MM.1S (cell line): ENCODE data around the gene NEMP1.
"Not testable (repeated sequence)": the region's sequence is repeated elsewhere in the genome, so short reads cannot be mapped to it uniquely, and the experiment has no call there.

Experiments used
- DNase-seq: peaks from one replicate; pipeline ENCODE4 v3.0.0-alpha.2; 2015
- H2AFZ ChIP-seq: fragments of 300-600 bp; sonication (generic); 2 replicates; pipeline ENCODE4 v1.6.0; 2016; ENCODE audit warnings: antibody characterized with exemption, low read length
- H3F3A ChIP-seq: fragments of 300-600 bp; sonication (generic); 2 replicates; pipeline ENCODE4 v1.6.1; 2016; ENCODE audit warnings: mild to moderate bottlenecking, antibody characterized with exemption, low read length, moderate library complexity, mixed read lengths; ENCODE audit not compliant: insufficient read depth
- H3K27ac ChIP-seq: fragments of 300-600 bp; sonication (generic); 2 replicates; pipeline ENCODE4 v1.5.1; 2016; ENCODE audit warnings: mild to moderate bottlenecking, low read length
- H3K27me3 ChIP-seq: fragments of 300-600 bp; sonication (generic); replicated peaks from 2 replicates; pipeline ENCODE4 v1.6.0; 2016; ENCODE audit warnings: low read length; ENCODE audit not compliant: insufficient read depth
- H3K36me3 ChIP-seq: fragments of 300-600 bp; sonication (generic); replicated peaks from 2 replicates; pipeline ENCODE4 v1.6.1; 2016; ENCODE audit warnings: mild to moderate bottlenecking, low read length, mixed read lengths; ENCODE audit not compliant: insufficient read depth
- H3K4me1 ChIP-seq: fragments of 300-600 bp; sonication (generic); 2 replicates; pipeline ENCODE4 v1.6.1; 2016; ENCODE audit warnings: low read length, mixed read lengths
- H3K4me2 ChIP-seq: fragments of 300-600 bp; sonication (generic); 2 replicates; pipeline ENCODE4 v1.6.0; 2016; ENCODE audit warnings: low read depth, low read length
- H3K4me3 ChIP-seq: fragments of 300-600 bp; sonication (generic); 2 replicates; pipeline ENCODE4 v1.5.1; 2016; ENCODE audit warnings: low read length, mixed read lengths
- H3K79me2 ChIP-seq: fragments of 300-600 bp; sonication (generic); 2 replicates; pipeline ENCODE4 v1.6.1; 2016; ENCODE audit warnings: mixed run types, low read length, mixed read lengths
- H3K9ac ChIP-seq: fragments of 300-600 bp; sonication (generic); 2 replicates; pipeline ENCODE4 v1.6.1; 2016; ENCODE audit warnings: low read length, mixed read lengths
- H3K9me2 ChIP-seq: fragments of 300-600 bp; sonication (generic); replicated peaks from 2 replicates; pipeline ENCODE4 v1.6.1; 2016; ENCODE audit warnings: mild to moderate bottlenecking, low read length, mixed read lengths; ENCODE audit not compliant: insufficient read depth
- H3K9me3 ChIP-seq: fragments of 300-600 bp; sonication (generic); replicated peaks from 2 replicates; pipeline ENCODE4 v1.6.1; 2016; ENCODE audit warnings: mild to moderate bottlenecking, low read length, mixed read lengths; ENCODE audit not compliant: insufficient read depth
- H4K20me1 ChIP-seq: fragments of 300-600 bp; sonication (generic); 2 replicates; pipeline ENCODE4 v1.6.1; 2016; ENCODE audit warnings: mild to moderate bottlenecking, low read length, moderate library complexity, mixed read lengths; ENCODE audit not compliant: insufficient read depth
- CTCF ChIP-seq: fragments of 300-600 bp; sonication (generic); IDR thresholded peaks from 2 replicates; pipeline ENCODE4 v1.5.1; 2016; ENCODE audit warnings: antibody characterized with exemption, low read length, mixed read lengths
- EZH2 ChIP-seq: fragments of 300-600 bp; sonication (generic); optimal IDR thresholded peaks from 2 replicates; pipeline ENCODE3; 2017; ENCODE audit warnings: low read depth, mild to moderate bottlenecking, antibody characterized with exemption, low read length, mixed read lengths
- EZH2phosphoT487 ChIP-seq: fragments of 300-600 bp; sonication (generic); IDR thresholded peaks from 2 replicates; pipeline ENCODE4 v1.6.1; 2018; ENCODE audit warnings: antibody characterized with exemption, low read length

Gene NEMP1

GRCh38 chr12:57058454-57058853, 20.1 kb downstream of the NEMP1 start:
- H3K36me3 ChIP-seq: peaks cover 12% of the 10 kb centered on the region
- H3K4me2 ChIP-seq: no peak overlapping the region
- no peak overlapping the region for H3K4me3 ChIP-seq
- no peaks in the 10 kb centered on the region for H3K9me2 ChIP-seq
- no peaks in the 10 kb centered on the region for H4K20me1 ChIP-seq
- 0 out of 2 replicates have a peak, but pooled peaks cover 6% of the 10 kb centered on the region for H3F3A ChIP-seq
- H3K9ac ChIP-seq: no peak overlapping the region
- no peaks in the 10 kb centered on the region for H3K79me2 ChIP-seq
- TF ChIP-seq EZH2phosphoT487 (no peak), EZH2 (no peak), CTCF (no peak)
- DNase-seq: no peak
- H2AFZ ChIP-seq: no peak overlapping the region
- H3K9me3 ChIP-seq: no peaks in the 10 kb centered on the region
- no peaks in the 10 kb centered on the region; the same call in 1 of the 2 replicates for H3K4me1 ChIP-seq
- no peaks in the 10 kb centered on the region for H3K27me3 ChIP-seq
- H3K27ac ChIP-seq: no peak overlapping the region

- Histone ChIP-seq H3K9ac (no peak overlapping the region), H4K20me1 (no peaks in the 10 kb centered on the region), H3K79me2 (no peaks in the 10 kb centered on the region), H3K4me1 (no peaks in the 10 kb centered on the region; the same call in 1 of the 2 replicates), H3K9me2 (no peaks in the 10 kb centered on the region), H3K36me3 (peaks cover 12% of the 10 kb centered on the region), H3K4me3 (no peak overlapping the region), H3K27ac (no peak overlapping the region), H3K27me3 (no peaks in the 10 kb centered on the region), H3K4me2 (no peak overlapping the region), H3K9me3 (no peaks in the 10 kb centered on the region), H3F3A (no peaks in the 10 kb centered on the region), H2AFZ (no peak overlapping the region)
- TF ChIP-seq EZH2phosphoT487: no peak
- TF ChIP-seq CTCF: no peak
- no peak for TF ChIP-seq EZH2
- DNase-seq: no peak
Observed at GRCh38 chr12:57057067-57057751, 21.4 kb downstream of the NEMP1 start.

- H3K4me1 ChIP-seq: no peaks in the 10 kb centered on the region; the same call in 1 of the 2 replicates
- H3K9me2 ChIP-seq: no peaks in the 10 kb centered on the region
- H3F3A ChIP-seq: no peaks in the 10 kb centered on the region
- DNase-seq: no peak
- TF ChIP-seq EZH2phosphoT487 (no peak), CTCF (no peak), EZH2 (no peak)
- H4K20me1 ChIP-seq: no peaks in the 10 kb centered on the region
- no peaks in the 10 kb centered on the region for H3K79me2 ChIP-seq
- no peak overlapping the region for H2AFZ ChIP-seq
- H3K36me3 ChIP-seq: peaks cover 12% of the 10 kb centered on the region
- H3K9ac ChIP-seq: no peak overlapping the region
- no peak overlapping the region for H3K4me2 ChIP-seq
- no peaks in the 10 kb centered on the region for H3K27me3 ChIP-seq
- H3K4me3 ChIP-seq: no peak overlapping the region
- no peak overlapping the region for H3K27ac ChIP-seq
- H3K9me3 ChIP-seq: no peaks in the 10 kb centered on the region
Observed at GRCh38 chr12:57055824-57056223, 22.8 kb downstream of the NEMP1 start.

- not testable (repeated sequence) for H4K20me1 ChIP-seq, DNase-seq, H3F3A ChIP-seq, H2AFZ ChIP-seq, H3K27ac ChIP-seq, H3K4me2 ChIP-seq, H3K9ac ChIP-seq, H3K9me3 ChIP-seq, H3K9me2 ChIP-seq, H3K4me1 ChIP-seq, H3K36me3 ChIP-seq, H3K79me2 ChIP-seq, H3K27me3 ChIP-seq, H3K4me3 ChIP-seq
Observed at GRCh38 chr12:57053901-57054300, 24.7 kb downstream of the NEMP1 start.

- H3K27ac ChIP-seq, H3K4me2 ChIP-seq, H3F3A ChIP-seq, H2AFZ ChIP-seq, H3K9ac ChIP-seq, H3K27me3 ChIP-seq, H3K4me3 ChIP-seq, H3K4me1 ChIP-seq, DNase-seq, H3K9me2 ChIP-seq, H4K20me1 ChIP-seq, H3K36me3 ChIP-seq, H3K9me3 ChIP-seq, H3K79me2 ChIP-seq: not testable (repeated sequence)
Observed at GRCh38 chr12:57053146-57053545, 25.4 kb downstream of the NEMP1 start.
